Erythroblast (primary cell): ENCODE data around the gene NPNT.

Experiments used
- GATA1 ChIP-seq: IDR thresholded peaks from 2 replicates; pipeline ENCODE4 v1.6.1; 2011; ENCODE audit warnings: low read depth, mild to moderate bottlenecking, control low read depth, low read length, moderate library complexity
- POLR2A ChIP-seq: IDR thresholded peaks from 2 replicates; pipeline ENCODE4 v1.6.1; 2011; ENCODE audit warnings: mild to moderate bottlenecking, low read length

- TF ChIP-seq POLR2A = no peak
- TF ChIP-seq GATA1 = no peak
Measured at GRCh38 chr4:106019771-106020170, 124.5 kb downstream of the NPNT start.
